Activated CD8-positive, alpha-beta memory T cell treated with anti-CD3 and anti-CD28 coated beads for 4 hours (primary cell): ENCODE measurements around the gene IGSF8.
A peak's percentile ranks its signal among the peaks of the same experiment; 100 is the strongest.

ENCODE experiments used
- DNase-seq, 2 donors: peaks; one replicate each; pipeline ENCODE4 v3.0.0-alpha.2; 2020; ENCODE audit warnings: low read depth in 2 of 2

IGSF8 gene, protein sequence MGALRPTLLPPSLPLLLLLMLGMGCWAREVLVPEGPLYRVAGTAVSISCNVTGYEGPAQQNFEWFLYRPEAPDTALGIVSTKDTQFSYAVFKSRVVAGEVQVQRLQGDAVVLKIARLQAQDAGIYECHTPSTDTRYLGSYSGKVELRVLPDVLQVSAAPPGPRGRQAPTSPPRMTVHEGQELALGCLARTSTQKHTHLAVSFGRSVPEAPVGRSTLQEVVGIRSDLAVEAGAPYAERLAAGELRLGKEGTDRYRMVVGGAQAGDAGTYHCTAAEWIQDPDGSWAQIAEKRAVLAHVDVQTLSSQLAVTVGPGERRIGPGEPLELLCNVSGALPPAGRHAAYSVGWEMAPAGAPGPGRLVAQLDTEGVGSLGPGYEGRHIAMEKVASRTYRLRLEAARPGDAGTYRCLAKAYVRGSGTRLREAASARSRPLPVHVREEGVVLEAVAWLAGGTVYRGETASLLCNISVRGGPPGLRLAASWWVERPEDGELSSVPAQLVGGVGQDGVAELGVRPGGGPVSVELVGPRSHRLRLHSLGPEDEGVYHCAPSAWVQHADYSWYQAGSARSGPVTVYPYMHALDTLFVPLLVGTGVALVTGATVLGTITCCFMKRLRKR

DNA sequence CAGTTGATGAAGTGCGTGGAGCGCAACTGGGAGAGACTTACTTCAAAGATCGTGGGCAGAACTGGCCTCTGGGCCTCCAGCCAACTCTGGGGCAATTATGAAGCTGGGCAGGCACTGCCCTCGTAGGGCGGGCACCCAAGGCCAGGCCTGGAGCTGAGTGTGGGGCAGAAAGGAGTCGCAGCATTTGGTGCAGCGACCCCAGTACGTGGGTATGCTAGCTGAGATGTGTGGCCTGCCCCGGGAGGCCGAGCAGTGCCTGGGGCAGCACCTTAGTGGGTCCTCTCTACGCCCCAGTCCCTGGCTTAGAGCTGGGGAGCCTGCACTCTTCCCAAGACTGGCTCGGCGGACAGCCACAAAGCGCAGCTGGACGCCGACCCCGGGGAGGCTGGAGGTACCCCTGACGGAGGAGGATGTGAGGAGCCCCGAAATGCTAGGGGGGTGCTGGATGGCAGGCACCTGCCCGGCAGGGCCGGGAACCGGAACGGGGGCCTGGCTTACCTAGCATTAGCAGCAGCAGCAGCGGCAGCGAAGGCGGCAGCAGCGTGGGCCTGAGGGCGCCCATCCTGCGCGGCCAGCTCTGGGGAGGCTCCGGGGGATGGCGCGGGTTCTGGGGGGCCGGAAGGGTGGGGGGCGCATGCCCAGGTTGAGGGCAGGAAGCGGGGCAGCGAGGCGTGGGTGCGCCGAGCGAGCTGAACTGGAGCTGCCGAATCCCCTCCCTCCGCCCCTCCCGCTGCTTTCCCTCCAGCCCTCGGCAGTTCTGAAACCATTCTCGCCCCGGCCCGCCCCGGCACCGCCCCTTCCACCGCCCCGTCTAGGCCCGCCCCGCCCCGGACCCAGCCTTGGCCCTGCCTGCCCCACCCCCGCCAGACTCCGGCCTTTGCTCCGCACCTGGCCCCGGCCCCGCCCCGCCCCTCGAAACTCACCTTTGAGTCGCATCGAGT is at the start of gene IGSF8:
IGSF8 (minus strand) TSS at position 709 of the 941 bp plus-strand sequence; CDS start at position 562, 147 bp downstream.
- DNase-seq = peak; percentile 83 to 85

DNA sequence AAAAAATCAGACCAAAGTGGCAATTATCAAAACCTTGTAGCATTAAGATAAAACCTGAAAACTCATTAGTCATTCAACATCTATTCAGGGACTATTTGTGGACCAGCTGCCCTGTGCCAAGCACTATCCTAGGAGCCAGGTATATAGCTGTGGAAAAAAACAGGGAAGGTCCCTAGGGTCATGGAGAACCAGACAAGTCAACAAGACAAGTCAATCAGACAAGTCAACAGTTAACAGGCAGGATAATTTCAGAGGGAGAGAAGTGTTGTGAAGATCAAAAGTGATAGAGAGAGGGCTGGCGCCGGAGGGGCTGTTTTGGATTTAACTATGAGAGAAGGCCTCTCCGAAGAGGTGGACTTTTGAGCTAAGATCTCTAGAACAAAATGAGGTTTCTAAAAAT is 49.7 kb upstream of the IGSF8 start:
- no peak for DNase-seq

DNA sequence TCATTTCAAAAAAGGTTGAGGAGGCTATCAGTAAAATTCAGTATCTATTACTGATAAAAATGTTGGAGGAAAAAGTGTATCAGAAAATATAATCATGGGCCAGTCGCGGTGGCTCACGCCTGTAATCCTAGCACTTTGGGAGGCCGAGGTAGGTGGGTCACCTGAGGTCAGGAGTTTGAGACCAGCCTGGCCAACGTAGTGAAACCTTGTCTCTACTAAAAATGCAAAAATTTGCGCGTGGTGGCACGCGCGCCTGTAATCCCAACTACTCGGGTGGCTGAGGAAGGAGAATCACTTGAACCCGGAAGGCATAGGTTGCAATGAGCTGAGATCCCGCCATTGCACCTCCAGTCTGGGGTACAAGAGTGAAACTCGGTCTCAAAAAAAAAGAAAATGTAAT is 47.7 kb upstream of the IGSF8 start:
- DNase-seq = no peak

DNA sequence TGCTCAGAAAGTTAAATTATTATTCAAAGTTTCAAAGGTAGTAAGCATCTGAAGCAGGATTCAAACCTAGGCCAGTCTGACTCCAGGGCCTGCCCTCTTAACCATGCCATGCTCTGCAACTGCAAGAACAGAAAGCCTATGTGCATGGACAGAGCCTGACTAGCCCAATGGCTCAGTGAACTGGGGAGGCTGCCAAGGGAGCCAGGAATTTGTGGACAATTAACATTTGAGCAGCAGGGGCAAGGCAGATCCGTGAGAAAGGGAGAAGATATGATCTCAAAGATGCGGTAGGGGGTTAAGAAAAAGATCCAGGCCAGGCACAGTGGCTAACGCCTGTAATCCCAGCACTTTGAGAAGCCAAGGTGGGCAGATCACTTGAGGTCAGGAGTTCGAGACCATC is 46.5 kb upstream of the IGSF8 start:
- no peak for DNase-seq

DNA sequence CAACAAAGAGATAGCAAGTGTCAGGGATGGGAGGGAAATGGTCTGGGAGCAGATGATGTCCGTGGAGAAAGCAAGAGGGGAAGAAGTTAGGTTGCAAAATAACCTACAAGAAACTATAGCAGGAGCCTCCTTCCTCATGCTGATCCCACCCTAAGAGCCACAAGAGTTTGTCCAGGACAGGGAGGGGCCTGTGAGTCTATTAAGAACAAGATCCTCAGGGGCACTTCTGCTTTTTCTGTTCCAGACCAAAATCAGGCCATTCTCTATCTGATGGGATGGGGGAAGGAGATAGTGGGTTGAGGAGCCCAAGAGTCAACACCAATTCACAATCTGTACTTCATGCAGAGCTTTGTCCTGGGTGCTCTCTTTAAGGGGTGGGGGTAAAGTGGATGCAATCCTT is 45.3 kb upstream of the IGSF8 start:
- DNase-seq = no peak

DNA sequence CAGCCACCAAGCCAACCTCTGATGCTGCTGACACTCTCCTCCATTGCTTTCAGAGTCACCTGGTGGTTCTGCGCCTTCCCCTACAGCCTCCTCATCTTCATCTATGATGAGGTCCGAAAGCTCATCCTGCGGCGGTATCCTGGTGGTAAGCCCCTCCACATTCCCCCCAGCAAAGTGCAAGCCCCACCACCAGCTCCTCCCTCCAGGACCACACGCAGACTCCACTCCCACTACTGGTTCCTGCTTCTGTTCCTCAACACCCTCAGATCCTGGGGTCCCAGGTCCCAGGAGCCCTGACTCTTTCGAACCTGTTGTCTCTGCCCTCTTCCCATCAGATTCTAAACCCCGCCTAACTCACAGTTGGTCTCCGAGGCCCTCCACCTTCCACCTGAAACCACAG is 41.4 kb upstream of the IGSF8 start:
- no peak for DNase-seq

DNA sequence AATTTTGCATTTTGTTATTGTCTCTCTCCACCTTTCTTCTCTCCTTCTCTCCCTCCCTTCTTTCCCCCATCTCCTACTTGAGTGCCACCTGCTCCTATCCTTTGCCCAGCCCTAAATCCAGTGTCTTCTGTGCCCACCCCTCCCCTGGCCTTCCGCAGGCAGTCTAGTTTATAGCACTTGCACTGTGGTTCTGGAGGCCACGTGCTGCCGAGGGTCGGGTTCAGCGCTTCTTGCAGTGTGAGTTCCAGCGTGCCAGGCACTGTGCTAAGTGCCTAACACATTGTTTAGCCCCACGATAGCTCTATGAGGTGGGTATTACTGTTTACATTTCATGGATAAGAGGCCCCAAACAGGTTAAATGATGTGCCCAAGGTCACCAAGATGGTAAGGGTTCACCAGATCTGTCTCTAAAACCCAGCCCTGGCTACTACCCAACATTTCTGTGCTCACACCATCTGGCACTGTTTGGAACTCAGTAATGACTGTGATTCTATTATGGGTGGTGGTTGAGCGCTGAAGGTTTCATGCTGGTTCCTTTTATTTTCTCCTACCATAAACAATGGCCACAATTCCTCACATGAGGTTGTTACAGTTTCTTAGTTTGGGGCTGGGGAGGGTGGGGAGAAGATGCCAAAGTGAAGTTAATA is 38.9 kb upstream of the IGSF8 start:
- DNase-seq = no peak

DNA sequence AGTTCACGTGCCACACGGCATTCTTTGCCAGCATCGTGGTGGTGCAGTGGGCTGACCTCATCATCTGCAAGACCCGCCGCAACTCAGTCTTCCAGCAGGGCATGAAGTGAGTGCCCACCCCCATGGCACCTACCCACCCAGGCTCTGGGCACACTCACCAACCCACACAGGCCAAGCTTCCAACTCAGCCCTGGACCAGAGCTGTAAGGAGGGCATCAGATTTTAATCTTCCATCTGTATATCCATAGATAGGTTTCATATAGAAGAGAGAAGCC is 38.4 kb upstream of the IGSF8 start:
- DNase-seq = no peak

DNA sequence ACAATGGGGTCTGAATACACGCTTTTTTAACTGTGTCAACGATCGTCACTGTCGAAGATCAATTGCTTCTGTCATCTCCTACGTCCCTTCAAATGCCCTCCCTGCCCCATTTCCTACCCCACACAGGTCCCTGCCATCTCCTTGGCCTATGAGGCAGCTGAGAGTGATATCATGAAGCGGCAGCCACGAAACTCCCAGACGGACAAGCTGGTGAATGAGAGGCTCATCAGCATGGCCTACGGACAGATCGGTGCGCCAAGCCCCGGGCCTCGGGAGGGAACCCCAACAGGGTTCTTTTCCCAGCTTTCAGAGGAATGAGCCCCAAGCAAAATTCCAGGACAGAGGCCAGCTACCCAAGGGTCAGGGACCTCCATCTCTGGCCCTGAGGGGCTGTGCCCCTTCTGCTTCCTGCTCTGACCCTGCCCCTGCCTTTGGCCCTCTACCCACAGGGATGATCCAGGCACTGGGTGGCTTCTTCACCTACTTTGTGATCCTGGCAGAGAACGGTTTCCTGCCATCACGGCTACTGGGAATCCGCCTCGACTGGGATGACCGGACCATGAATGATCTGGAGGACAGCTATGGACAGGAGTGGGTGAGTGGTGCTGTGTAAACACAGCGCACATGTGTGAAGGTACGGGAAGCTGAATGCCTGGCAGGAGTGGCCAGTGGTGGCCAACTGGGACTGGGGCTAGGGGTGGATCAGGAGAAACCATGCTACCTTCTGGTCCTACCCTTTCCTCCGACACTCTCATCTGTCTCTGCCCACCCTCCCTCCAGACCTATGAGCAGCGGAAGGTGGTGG is 37.9 kb upstream of the IGSF8 start:
- no peak for DNase-seq

DNA sequence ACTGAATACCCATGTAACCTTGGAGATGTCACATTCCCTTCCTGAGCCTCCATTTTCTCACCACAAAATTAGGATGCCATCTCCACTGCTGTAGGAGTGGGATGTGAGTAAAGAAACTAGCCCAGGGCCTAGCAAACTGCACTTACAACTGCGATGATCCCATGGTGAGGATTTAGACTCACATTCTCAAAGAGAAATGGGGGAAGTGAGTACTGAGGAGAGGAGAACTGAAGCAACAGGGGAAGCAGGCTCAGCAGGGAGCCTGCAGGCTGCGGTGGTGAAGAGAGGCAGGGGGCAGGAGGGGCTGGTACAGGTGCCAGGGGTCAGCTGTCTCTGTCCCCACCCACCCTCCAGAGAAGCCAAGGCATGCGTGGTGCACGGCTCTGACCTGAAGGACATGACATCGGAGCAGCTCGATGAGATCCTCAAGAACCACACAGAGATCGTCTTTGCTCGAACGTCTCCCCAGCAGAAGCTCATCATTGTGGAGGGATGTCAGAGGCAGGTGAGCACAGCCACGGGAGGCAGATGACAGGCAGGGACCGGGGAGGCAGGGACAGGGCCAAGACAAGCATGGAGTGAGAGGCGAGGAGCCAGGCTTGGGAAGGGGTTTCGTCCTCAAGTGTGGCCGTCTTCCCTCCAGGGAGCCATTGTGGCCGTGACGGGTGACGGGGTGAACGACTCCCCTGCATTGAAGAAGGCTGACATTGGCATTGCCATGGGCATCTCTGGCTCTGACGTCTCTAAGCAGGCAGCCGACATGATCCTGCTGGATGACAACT is 36.6 kb upstream of the IGSF8 start:
- DNase-seq = no peak

DNA sequence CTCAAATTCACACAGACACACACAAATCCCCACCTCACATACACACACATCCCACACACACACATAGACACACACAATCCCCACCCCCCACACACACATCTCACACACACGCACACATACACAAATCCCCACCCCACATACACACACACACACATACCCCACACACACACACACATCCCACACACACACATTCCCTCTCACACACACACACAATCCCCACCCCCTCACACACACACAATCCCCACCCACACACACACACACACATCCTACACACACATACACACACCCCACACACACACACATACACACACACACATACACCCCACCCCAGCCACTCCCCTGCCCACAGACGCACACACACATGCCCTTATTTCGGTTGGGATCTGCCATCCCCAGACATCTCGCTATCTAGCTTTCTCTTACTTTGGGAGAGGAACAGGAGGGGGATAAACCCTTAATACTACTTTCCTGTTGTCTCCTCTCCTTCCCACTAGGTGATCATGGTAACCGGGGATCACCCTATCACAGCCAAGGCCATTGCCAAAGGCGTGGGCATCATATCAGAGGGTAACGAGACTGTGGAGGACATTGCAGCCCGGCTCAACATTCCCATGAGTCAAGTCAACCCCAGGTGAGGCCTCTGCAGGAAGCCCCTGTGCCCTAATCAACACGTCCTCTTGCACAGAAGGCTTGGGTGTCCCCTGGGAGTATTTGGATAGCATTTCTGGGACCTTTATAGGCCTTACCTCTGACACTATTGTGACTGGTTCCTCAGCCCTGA is 35.8 kb upstream of the IGSF8 start:
- no peak for DNase-seq

DNA sequence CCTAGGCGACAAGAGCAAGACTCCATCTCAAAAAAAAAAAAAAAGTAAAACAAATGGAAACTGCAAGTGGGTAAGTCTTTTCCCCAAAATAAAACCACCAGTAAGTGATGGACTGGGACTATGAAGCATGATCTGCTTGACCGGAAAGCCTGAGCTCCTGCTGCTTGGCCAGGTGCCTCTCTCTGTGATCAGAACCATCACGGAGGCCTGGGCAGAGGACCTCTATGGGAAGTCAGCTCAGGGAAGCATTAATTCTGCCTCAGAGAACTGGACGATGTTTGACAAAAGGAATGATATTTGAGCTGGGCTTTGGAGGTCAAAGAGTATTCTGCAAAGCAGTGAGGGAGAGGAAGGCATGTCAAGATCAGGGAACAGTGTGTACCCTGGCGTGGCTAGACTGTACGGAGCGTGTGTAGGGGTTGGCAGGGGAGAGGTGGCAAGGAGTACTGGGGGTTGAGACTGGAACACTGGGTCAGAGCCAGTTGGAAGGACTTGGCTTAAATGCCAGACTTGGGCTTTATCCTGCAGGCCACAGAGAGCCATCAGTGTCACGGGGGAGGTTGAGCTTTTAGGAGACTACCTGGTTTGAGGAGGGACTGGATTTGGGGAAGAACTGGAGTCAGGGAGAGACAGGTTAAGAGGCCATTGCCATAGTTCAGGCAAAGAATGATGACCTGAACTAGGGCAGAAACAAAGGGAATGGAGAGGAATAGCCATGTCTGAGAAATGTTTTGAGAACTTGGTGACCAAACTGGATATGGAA is 33.6 kb upstream of the IGSF8 start:
- DNase-seq = no peak

DNA sequence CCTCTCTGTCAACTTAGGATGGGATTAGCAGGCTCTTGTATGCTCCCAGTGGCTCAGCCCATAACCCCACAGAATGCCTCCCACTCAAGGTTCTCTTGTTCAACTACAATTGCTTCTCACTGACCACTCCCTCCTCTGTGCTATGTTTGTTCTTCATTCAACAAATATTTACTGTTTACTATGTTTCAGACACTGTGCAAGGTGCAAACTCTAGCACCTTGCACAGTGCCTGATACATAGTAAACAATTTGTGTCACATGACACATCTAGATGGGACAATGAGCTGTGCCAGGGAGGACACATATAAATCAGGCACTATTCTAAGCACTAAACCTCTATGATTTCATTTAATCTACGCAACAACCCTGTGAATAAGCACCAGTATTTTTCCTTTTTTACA is 32.5 kb upstream of the IGSF8 start:
- no peak for DNase-seq

DNA sequence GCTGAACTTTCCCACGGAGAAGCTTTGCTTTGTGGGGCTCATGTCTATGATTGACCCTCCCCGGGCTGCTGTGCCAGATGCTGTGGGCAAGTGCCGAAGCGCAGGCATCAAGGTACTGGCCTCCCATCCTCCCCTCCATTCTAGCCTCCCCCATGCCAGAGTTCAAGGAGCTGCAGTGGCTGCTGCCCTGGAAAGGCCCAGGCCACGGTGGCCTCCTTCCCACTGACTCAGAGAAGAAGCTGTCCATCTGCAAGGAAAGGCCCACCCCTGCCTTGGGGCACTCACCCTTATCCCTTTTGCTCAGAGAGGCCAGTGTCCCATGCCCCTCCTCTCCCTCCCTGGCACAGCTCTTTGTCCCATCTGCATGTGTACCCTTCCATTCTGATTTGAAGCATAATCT is 32.1 kb upstream of the IGSF8 start:
- no peak for DNase-seq

DNA sequence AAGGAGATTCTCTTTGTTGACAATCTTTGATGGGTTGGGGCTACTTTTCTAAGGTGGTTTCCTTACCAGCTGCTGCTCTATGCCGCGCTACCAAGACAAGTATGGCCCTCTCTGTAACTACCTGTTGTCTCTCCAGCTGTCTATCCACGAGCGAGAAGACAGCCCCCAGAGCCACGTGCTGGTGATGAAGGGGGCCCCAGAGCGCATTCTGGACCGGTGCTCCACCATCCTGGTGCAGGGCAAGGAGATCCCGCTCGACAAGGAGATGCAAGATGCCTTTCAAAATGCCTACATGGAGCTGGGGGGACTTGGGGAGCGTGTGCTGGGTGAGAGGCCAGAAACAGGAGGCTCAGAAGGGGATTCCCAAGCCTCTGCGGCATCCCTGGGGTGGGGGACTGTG is 31.5 kb upstream of the IGSF8 start:
- DNase-seq = no peak

DNA sequence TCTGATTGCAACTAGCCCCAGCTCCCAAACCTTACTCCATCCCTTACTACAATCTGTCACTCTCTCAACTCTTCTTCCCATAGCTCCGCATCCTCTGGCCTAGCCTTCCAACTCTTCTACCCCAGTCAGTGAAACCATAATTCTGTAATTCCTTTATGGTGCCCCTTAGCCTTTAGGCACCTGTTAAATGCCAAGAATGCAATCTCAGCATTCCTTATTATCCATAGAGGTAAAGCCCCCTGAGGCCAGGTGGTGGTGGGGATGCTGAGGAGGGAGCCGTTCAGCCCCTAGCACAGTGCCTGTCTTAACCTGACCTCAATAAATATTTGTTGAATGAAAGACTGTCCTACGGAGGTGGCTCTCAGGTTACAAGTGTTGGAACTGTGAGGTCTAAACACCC is 31.1 kb upstream of the IGSF8 start:
- DNase-seq = no peak

DNA sequence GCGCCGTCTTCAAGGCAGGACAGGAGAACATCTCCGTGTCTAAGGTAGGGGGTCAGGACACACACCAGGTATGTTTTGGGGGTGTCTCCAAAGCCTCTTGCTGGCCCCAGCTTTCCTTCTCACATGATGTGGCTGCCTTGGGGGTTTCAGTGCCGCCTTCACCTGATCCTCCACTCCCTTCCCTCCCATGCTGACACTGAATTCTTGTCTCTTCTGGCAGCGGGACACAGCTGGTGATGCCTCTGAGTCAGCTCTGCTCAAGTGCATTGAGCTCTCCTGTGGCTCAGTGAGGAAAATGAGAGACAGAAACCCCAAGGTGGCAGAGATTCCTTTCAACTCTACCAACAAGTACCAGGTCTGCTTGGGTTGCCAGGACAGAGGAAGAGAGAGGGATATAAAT is 30.6 kb upstream of the IGSF8 start:
- no peak for DNase-seq

DNA sequence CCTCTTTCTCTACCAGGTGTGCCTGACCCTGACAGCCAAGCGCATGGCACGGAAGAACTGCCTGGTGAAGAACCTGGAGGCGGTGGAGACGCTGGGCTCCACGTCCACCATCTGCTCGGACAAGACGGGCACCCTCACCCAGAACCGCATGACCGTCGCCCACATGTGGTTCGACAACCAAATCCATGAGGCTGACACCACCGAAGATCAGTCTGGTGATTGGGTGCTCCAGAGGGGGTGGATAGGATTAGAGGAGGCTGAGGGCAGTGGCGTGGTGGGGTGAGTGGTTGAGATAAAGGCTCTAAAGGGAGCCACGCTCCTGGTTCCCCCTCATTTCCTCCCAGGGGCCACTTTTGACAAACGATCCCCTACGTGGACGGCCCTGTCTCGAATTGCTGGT is 30.2 kb upstream of the IGSF8 start:
- no peak for DNase-seq
